PC-3 (cell line): ENCODE measurements around the gene PEA15. TPM values are rescaled to one million over a fixed set of nuclear protein-coding genes. Genes with fewer than 3 reads are reported as not detected.

Experiments used
- ATAC-seq: fragments of 200-7000 bp; cut with Tn5 transposase; 2 replicates; pipeline ENCODE4 v1.9.1; 2020; ENCODE audit warnings: mild to moderate bottlenecking, moderate library complexity
- BruUV-seq: library from RNA; stranded (reverse); fragments of 400-500 nt; replicated peaks from 2 replicates; lab custom pipeline; 2021; lab: Mats Ljungman, UMichigan
- CTCF ChIA-PET: fragments of 300-600 bp; sonication (Branson Sonifier 250); formaldehyde crosslinking; loops from one replicate; lab custom pipeline; 2022; ENCODE audit warnings: antibody characterized with exemption; lab: Charles Lee
- POLR2A ChIA-PET: fragments of 300-600 bp; sonication (Branson Sonifier 250); formaldehyde crosslinking; loops from one replicate; lab custom pipeline; 2022; ENCODE audit warnings: antibody characterized with exemption; ENCODE audit not compliant: unreplicated experiment; lab: Charles Lee
- DNase-seq: peaks from one replicate; pipeline ENCODE4 v3.0.0-alpha.2; 2015
- H2AFZ ChIP-seq: fragments of 300-600 bp; sonication (generic); 2 replicates; pipeline ENCODE4 v1.6.0; 2016; ENCODE audit warnings: antibody characterized with exemption, low read length
- H3F3A ChIP-seq: fragments of 300-600 bp; sonication (generic); one replicate; pipeline ENCODE4 v1.6.0; 2017; ENCODE audit warnings: antibody characterized with exemption, low read length, control low read depth, mild to moderate bottlenecking; ENCODE audit not compliant: unreplicated experiment
- H3K27ac ChIP-seq: fragments of 300-600 bp; sonication (generic); 2 replicates; pipeline ENCODE4 v1.5.1; 2016; ENCODE audit warnings: mild to moderate bottlenecking, low read length
- H3K27me3 ChIP-seq: fragments of 300-600 bp; sonication (generic); 2 replicates; pipeline ENCODE4 v1.6.1; 2016; ENCODE audit warnings: low read length, mixed read lengths
- H3K36me3 ChIP-seq: fragments of 300-600 bp; sonication (generic); 2 replicates; pipeline ENCODE4 v1.6.1; 2016; ENCODE audit warnings: low read depth, mixed run types, low read length, mixed read lengths
- H3K4me1 ChIP-seq: fragments of 300-600 bp; sonication (generic); 2 replicates; pipeline ENCODE4 v1.5.1; 2016; ENCODE audit warnings: low read length; ENCODE audit not compliant: insufficient read depth
- H3K4me2 ChIP-seq: fragments of 300-600 bp; sonication (generic); 2 replicates; pipeline ENCODE4 v1.6.0; 2016; ENCODE audit warnings: low read length
- H3K4me3 ChIP-seq: fragments of 300-600 bp; sonication (generic); 2 replicates; pipeline ENCODE4 v1.5.1; 2016; ENCODE audit warnings: mild to moderate bottlenecking, low read length, mixed read lengths
- H3K79me2 ChIP-seq: fragments of 300-600 bp; sonication (generic); 2 replicates; pipeline ENCODE4 v1.6.1; 2017; ENCODE audit warnings: low read length, mixed read lengths
- H3K9ac ChIP-seq: fragments of 300-600 bp; sonication (generic); 2 replicates; pipeline ENCODE4 v1.6.0; 2016; ENCODE audit warnings: mild to moderate bottlenecking, low read length
- H3K9me2 ChIP-seq: fragments of 300-600 bp; sonication (generic); replicated peaks from 2 replicates; pipeline ENCODE4 v1.6.1; 2016; ENCODE audit warnings: mixed run types, low read length, mixed read lengths
- H3K9me3 ChIP-seq: fragments of 300-600 bp; sonication (generic); 2 replicates; pipeline ENCODE4 v1.6.1; 2016; ENCODE audit warnings: low read length, mixed read lengths
- H4K20me1 ChIP-seq: fragments of 300-600 bp; sonication (generic); 2 replicates; pipeline ENCODE4 v1.6.1; 2016; ENCODE audit warnings: low read length, mixed read lengths
- CTCF ChIP-seq: fragments of 300-600 bp; sonication (generic); conservative IDR thresholded peaks from 2 replicates; pipeline ENCODE4 v1.5.1; 2017; ENCODE audit warnings: antibody characterized with exemption, low read depth, mild to moderate bottlenecking, low read length
- EZH2 ChIP-seq: fragments of 300-600 bp; sonication (generic); IDR thresholded peaks from one replicate; pipeline ENCODE4 v1.6.1; 2017; ENCODE audit warnings: antibody characterized with exemption, mild to moderate bottlenecking, low read length; ENCODE audit not compliant: unreplicated experiment
- EZH2phosphoT487 ChIP-seq: fragments of 300-600 bp; sonication (generic); IDR thresholded peaks from 2 replicates; pipeline ENCODE4 v1.6.1; 2018; ENCODE audit warnings: mild to moderate bottlenecking, antibody characterized with exemption, low read length, borderline replicate concordance
- intact Hi-C: fragments of 100-400 bp; cut with micrococcal nuclease; formaldehyde crosslinking; loops from 2 replicates; pipeline ENCODE4 v1.9.0; 2023
- total RNA-seq: library from RNA; depleted of rRNA; stranded (reverse); fragments of >200 nt; gene quantifications from 2 replicates; pipeline ENCODE4 v1.2.3, GENCODE V29; 2014

The PEA15 gene
- total RNA-seq, 1 experiment from 2014 or later, result 90.3 TPM

GRCh38 chr1:160193091-160193819 lies 11.9 kb upstream of the PEA15 start:
- ChIA-PET CTCF (interaction anchor here (0.5 to 2.1 kb wide), 22 partner anchors 9 to 648 kb away, joined by 3 to 99 read pairs (median 4); partner anchors contain the start of gene IGSF8), POLR2A (interaction anchor here (0.5 kb wide), 1 partner anchor 1033 kb away, joined by 7 read pairs; the partner anchor contains the start of gene TOMM40L)
- Histone ChIP-seq H3K27ac (no peak overlapping the region), H3K4me2 (peak overlapping the region; percentile 26; the same call in 1 of the 2 replicates), H3K79me2 (no peaks in the 10 kb centered on the region), H4K20me1 (no peaks in the 10 kb centered on the region), H3K4me1 (peaks cover 9% of the 10 kb centered on the region; the same call in 1 of the 2 replicates), H3K27me3 (no peaks in the 10 kb centered on the region), H3K9me2 (no peaks in the 10 kb centered on the region), H3K4me3 (no peak overlapping the region), H3K9me3 (no peaks in the 10 kb centered on the region), H2AFZ (peak overlapping the region; percentile 54; the same call in 1 of the 2 replicates), H3K9ac (no peak overlapping the region), H3K36me3 (no peaks in the 10 kb centered on the region), H3F3A (no peaks in the 10 kb centered on the region)
- intact Hi-C loops, result loop anchor here (1.0 to 2.0 kb wide), 6 partner anchors 26 to 98 kb away; partner anchors contain the start of gene PEX19
- DNase-seq (peak; percentile 96), ATAC-seq (peak; percentile 88)
- no TSS peak for BruUV-seq
- TF ChIP-seq CTCF (peak; percentile 98), EZH2phosphoT487 (no peak)

GRCh38 chr1:160193832-160194736 lies 11.1 kb upstream of the PEA15 start:
- Histone ChIP-seq H3K79me2 (no peaks in the 10 kb centered on the region), H3K27ac (no peak overlapping the region), H3K9me2 (no peaks in the 10 kb centered on the region), H3K9ac (no peak overlapping the region), H3K4me2 (no peak overlapping the region), H3K36me3 (no peaks in the 10 kb centered on the region), H3K27me3 (no peaks in the 10 kb centered on the region), H3K4me1 (peaks cover 9% of the 10 kb centered on the region; the same call in 1 of the 2 replicates), H3F3A (no peaks in the 10 kb centered on the region), H3K9me3 (no peaks in the 10 kb centered on the region), H3K4me3 (no peak overlapping the region), H2AFZ (no peak overlapping the region), H4K20me1 (no peaks in the 10 kb centered on the region)
- CTCF ChIA-PET, result interaction anchor here (0.5 to 2.1 kb wide), 21 partner anchors 9 to 182 kb away, joined by 3 to 99 read pairs (median 4); partner anchors contain the start of gene IGSF8
- BruUV-seq, result no TSS peak
- ATAC-seq (no peak), DNase-seq (no peak)
- TF ChIP-seq EZH2 (no peak), CTCF (no peak), EZH2phosphoT487 (no peak)
- intact Hi-C loops, result loop anchor here (1.0 to 2.0 kb wide), 6 partner anchors 25 to 97 kb away; partner anchors contain the start of gene PEX19
- POLR2A ChIA-PET, result interaction anchor here (0.5 kb wide), 1 partner anchor 1032 kb away, joined by 7 read pairs; the partner anchor contains the start of gene TOMM40L
